GM12878 (cell line): Measurements from ENCODE around the gene ADAM23. TPM values are rescaled to one million over a fixed set of nuclear protein-coding genes. Genes with fewer than 3 reads are reported as not detected.

Source experiments
- ATAC-seq: fragments of 200-7000 bp; cut with Tn5 transposase; 3 replicates; pipeline ENCODE4 v1.9.1; 2020; ENCODE audit warnings: mild to moderate bottlenecking, moderate library complexity
- BruUV-seq: library from RNA; stranded (reverse); fragments of 400-500 nt; replicated peaks from 2 replicates; lab custom pipeline; 2021; lab: Mats Ljungman, UMichigan
- CTCF ChIA-PET: fragments of 300-600 bp; sonication (Branson Sonifier 250); formaldehyde crosslinking; extraction: SDS; loops from one replicate; lab custom pipeline; 2021; ENCODE audit warnings: inconsistent platforms; lab: Yijun Ruan, JAX
- POLR2A ChIA-PET: fragments of 350-600 bp; formaldehyde crosslinking; extraction: SDS; loops from one replicate; lab custom pipeline; 2021; ENCODE audit warnings: inconsistent platforms; lab: Charles Lee
- RAD21 ChIA-PET: fragments of 300-600 bp; sonication (Branson Sonifier 250); formaldehyde crosslinking; loops from one replicate; lab custom pipeline; 2023; ENCODE audit warnings: antibody characterized with exemption; ENCODE audit not compliant: unreplicated experiment; lab: Charles Lee
- SMC1A ChIA-PET: fragments of 300-600 bp; sonication (Branson Sonifier 250); formaldehyde crosslinking; loops from one replicate; lab custom pipeline; 2023; ENCODE audit not compliant: unreplicated experiment, uncharacterized antibody; lab: Charles Lee
- DNase-seq: peaks from one replicate; pipeline ENCODE4 v3.0.0-alpha.2; 2011; ENCODE audit warnings: low read depth, low spot score
- FAIRE-seq: peaks from 3 replicates; lab custom pipeline; 2011; peaks lifted over from hg19 to GRCh38; lab: Jason Lieb, UNC
- H2AFZ ChIP-seq: 2 replicates; pipeline ENCODE4 v1.6.0; 2011; ENCODE audit warnings: low read depth, low read length, control low read depth; ENCODE audit not compliant: control insufficient read depth
- H3K27ac ChIP-seq: 2 replicates; pipeline ENCODE4 v1.5.1; 2011; ENCODE audit warnings: control low read depth; ENCODE audit not compliant: control insufficient read depth, insufficient read depth
- H3K27me3 ChIP-seq, 2 experiments: replicated peaks in 1 of 2; 2 replicates each; pipeline versions ENCODE4 v1.6.0 to v1.6.1; 2011; ENCODE audit warnings: low read length in 1 of 2; ENCODE audit not compliant: control insufficient read depth in 2 of 2, insufficient read depth in 2 of 2
- H3K36me3 ChIP-seq, 2 experiments: 2 replicates each; pipeline ENCODE4 v1.5.1; 2011; ENCODE audit warnings: low read length in 1 of 2; ENCODE audit not compliant: control insufficient read depth in 2 of 2, insufficient read depth in 2 of 2
- H3K4me1 ChIP-seq: 2 replicates; pipeline ENCODE4 v1.6.1; 2011; ENCODE audit warnings: mild to moderate bottlenecking, low read length, moderate library complexity, mixed read lengths; ENCODE audit not compliant: control insufficient read depth, insufficient read depth
- H3K4me2 ChIP-seq: 2 replicates; pipeline ENCODE4 v1.6.0; 2011; ENCODE audit warnings: control low read depth; ENCODE audit not compliant: control insufficient read depth, insufficient read depth
- H3K4me3 ChIP-seq: fragments of 200-600 bp; sonication (generic); 2 replicates; pipeline ENCODE4 v1.5.1; 2016
- H3K79me2 ChIP-seq: 2 replicates; pipeline ENCODE4 v1.6.0; 2011; ENCODE audit warnings: low read length; ENCODE audit not compliant: control insufficient read depth, insufficient read depth
- H3K9ac ChIP-seq: 2 replicates; pipeline ENCODE4 v1.8.0; 2011; ENCODE audit warnings: low read length, control low read depth, mixed read lengths; ENCODE audit not compliant: control insufficient read depth, insufficient read depth
- H3K9me3 ChIP-seq: replicated peaks from 3 replicates; pipeline ENCODE4 v1.5.1; 2011; ENCODE audit warnings: mild to moderate bottlenecking, low read length; ENCODE audit not compliant: control insufficient read depth, insufficient read depth
- H4K20me1 ChIP-seq: 2 replicates; pipeline ENCODE4 v1.6.0; 2011; ENCODE audit not compliant: control insufficient read depth, insufficient read depth
- CHD2 ChIP-seq: IDR thresholded peaks from 2 replicates; pipeline ENCODE4 v1.6.1; 2011; ENCODE audit warnings: low read depth, low read length, improper control_type of control experiment, borderline replicate concordance
- ESRRA ChIP-seq: IDR thresholded peaks from 2 replicates; pipeline ENCODE4 v1.6.1; 2012; ENCODE audit warnings: mild to moderate bottlenecking, low read length, improper control_type of control experiment
- GABPA ChIP-seq: IDR thresholded peaks from 2 replicates; pipeline ENCODE4 v1.6.1; 2014; ENCODE audit warnings: antibody characterized with exemption, low read depth, mild to moderate bottlenecking, inconsistent platforms
- GATAD2B ChIP-seq: fragments of 450-650 bp; conservative IDR thresholded peaks from 2 replicates; pipeline ENCODE4 v1.6.1; 2017; ENCODE audit warnings: low read depth, mild to moderate bottlenecking, moderate library complexity
- HCFC1 ChIP-seq: fragments of 150-350 bp; IDR thresholded peaks from 2 replicates; pipeline ENCODE4 v1.6.1; 2014; ENCODE audit warnings: low read length
- KDM1A ChIP-seq: fragments of 200-600 bp; sonication (generic); IDR thresholded peaks from 2 replicates; pipeline ENCODE4 v1.6.1; 2016; ENCODE audit warnings: borderline replicate concordance
- MLLT1 ChIP-seq: fragments of 450-650 bp; IDR thresholded peaks from 2 replicates; pipeline ENCODE4 v1.6.1; 2016; ENCODE audit warnings: mild to moderate bottlenecking
- PAX8 ChIP-seq: fragments of 450-650 bp; IDR thresholded peaks from 2 replicates; pipeline ENCODE4 v1.6.1; 2017; ENCODE audit warnings: mild to moderate bottlenecking, moderate library complexity
- POU2F2 ChIP-seq: IDR thresholded peaks from 3 replicates; pipeline ENCODE4 v1.6.1; 2011; ENCODE audit warnings: low read depth, mild to moderate bottlenecking, low read length, borderline replicate concordance
- RAD51 ChIP-seq: fragments of 450-650 bp; IDR thresholded peaks from 2 replicates; pipeline ENCODE4 v1.6.1; 2016; ENCODE audit warnings: moderate library complexity, mild to moderate bottlenecking, inconsistent platforms
- REST ChIP-seq: IDR thresholded peaks from 2 replicates; pipeline ENCODE4 v1.6.1; 2012; ENCODE audit warnings: mild to moderate bottlenecking, low read depth, low read length
- WGBS: methylation state at CpG from one replicate; pipeline ENCODE4 v1.1.6; 2016; ENCODE audit warnings: low lambda C conversion rate; ENCODE audit not compliant: insufficient replicate concordance, insufficient coverage; ENCODE audit errors: missing lambda C conversion rate; 5-methylcytosine and 5-hydroxymethylcytosine counted together
- in situ Hi-C: fragments of 300-500 bp; cut with MboI; formaldehyde crosslinking; loops from 9 replicates; pipeline ENCODE4 v1.14.3; 2018; ENCODE audit warnings: mixed read lengths
- intact Hi-C: fragments of 100-400 bp; cut with micrococcal nuclease; formaldehyde crosslinking; loops from one replicate; pipeline ENCODE4 v1.14.2; 2022; ENCODE audit not compliant: unreplicated experiment
- polyA plus RNA-seq, 11 experiments: library from polyadenylated mRNA; depleted of rRNA in 4 of 11; unstranded in 6 of 11; stranded (reverse) in 5 of 11; fragments of >200 nt; fragmentation: Nextera tagmentation in 4 of 11; fragmentation: Illumina TruSeq in 1 of 11; extraction: Ambion mirVana in 4 of 11; extraction: Trizol in 1 of 11; gene quantifications; 1 replicate in 1 of 11; 2 replicates in 10 of 11; pipeline versions ENCODE4 v1.2.1 to v1.2.3, GENCODE V29; 2011 to 2016; ENCODE audit warnings: inconsistent platforms in 2 of 11, missing spikeins in 2 of 11, low read depth in 1 of 11
- total RNA-seq, 4 experiments: library from RNA; depleted of rRNA in 3 of 4; stranded (reverse); fragments of >200 nt in 3 of 4; fragmentation: Illumina TruSeq in 1 of 4; extraction: Trizol in 1 of 4; gene quantifications; 2 replicates each; pipeline versions ENCODE4 v1.2.1 to v1.2.3, GENCODE V29; 2013 to 2021
- TF ChIP-seq, protein P1 (sequence below): IDR thresholded peaks from 2 replicates; pipeline ENCODE4 v1.6.1; 2011; ENCODE audit warnings: borderline replicate concordance, low read depth, mild to moderate bottlenecking, moderate library complexity, mixed read lengths, low read length; ENCODE audit not compliant: insufficient read depth; ENCODE audit errors: extremely low read length

Gene ADAM23
- total and polyA plus RNA-seq, 10 of the 15 experiments (the other 5 are each of a cell fraction or from before 2014, with no cell fraction given), result 5.7 to 41.8 (median 15.6) TPM

DNA sequence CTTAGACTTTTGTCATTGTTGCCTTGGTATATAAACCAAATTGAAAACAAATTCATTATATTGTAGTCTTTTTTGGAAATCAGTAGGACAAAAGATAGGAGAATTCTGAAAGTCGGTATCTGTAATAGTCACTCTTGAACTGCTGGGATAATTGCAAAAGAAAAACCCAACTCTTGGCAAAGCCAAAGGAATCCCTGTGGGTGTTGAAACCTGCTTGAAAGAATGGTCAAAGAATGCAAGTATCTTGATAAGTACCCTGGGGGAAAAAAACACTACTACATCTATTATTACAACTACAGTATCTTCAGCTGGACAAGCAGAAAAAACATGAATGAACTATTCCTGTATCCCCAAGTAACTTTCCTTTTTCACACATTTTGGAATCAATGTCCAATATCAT, 191.7 kb downstream of the ADAM23 start:
- ChIA-PET CTCF (interaction anchor here (0.6 kb wide), 1 partner anchor 1568 kb away, joined by 5 read pairs; no protein-coding TSS in a partner anchor), POLR2A (no interaction called here), RAD21 (no interaction called here), SMC1A (no interaction called here)
- Histone ChIP-seq H3K4me3 (no peak overlapping the region), H4K20me1 (no peaks in the 10 kb centered on the region), H3K27me3 (no peaks in the 10 kb centered on the region), H3K36me3 (no peaks in the 10 kb centered on the region), H3K9me3 (no peaks in the 10 kb centered on the region), H3K79me2 (no peaks in the 10 kb centered on the region), H3K4me2 (no peak overlapping the region), H2AFZ (no peak overlapping the region), H3K9ac (no peak overlapping the region), H3K27ac (no peak overlapping the region), H3K4me1 (no peaks in the 10 kb centered on the region)
- intact Hi-C loops (no loop called here), in situ Hi-C loops (no loop called here)
- DNase-seq (no peak), FAIRE-seq (no peak), ATAC-seq (no peak)
- 35% methylated on average over 1 of the region's 1 CpG for WGBS
- BruUV-seq, result no TSS peak
- TF ChIP-seq, protein P1, sequence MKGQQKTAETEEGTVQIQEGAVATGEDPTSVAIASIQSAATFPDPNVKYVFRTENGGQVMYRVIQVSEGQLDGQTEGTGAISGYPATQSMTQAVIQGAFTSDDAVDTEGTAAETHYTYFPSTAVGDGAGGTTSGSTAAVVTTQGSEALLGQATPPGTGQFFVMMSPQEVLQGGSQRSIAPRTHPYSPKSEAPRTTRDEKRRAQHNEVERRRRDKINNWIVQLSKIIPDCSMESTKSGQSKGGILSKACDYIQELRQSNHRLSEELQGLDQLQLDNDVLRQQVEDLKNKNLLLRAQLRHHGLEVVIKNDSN, result no peak
- TF ChIP-seq ESRRA, result no peak
- TF ChIP-seq REST, result no peak
- TF ChIP-seq POU2F2, result no peak
- TF ChIP-seq PAX8, result no peak
- TF ChIP-seq HCFC1, result no peak
- TF ChIP-seq RAD51, result no peak
- no peak for TF ChIP-seq KDM1A
- no peak for TF ChIP-seq GATAD2B
- TF ChIP-seq CHD2, result no peak
- no peak for TF ChIP-seq MLLT1
- no peak for TF ChIP-seq GABPA
